D341Med (cell line): ENCODE measurements around the gene WNT10A.
"Not testable (repeated sequence)": the region's sequence is repeated elsewhere in the genome, so short reads cannot be mapped to it uniquely, and the experiment has no call there.

Source experiments
- DNase-seq: peaks from one replicate; pipeline ENCODE4 v3.0.0; 2012; ENCODE audit warnings: low spot score

WNT10A gene

DNA sequence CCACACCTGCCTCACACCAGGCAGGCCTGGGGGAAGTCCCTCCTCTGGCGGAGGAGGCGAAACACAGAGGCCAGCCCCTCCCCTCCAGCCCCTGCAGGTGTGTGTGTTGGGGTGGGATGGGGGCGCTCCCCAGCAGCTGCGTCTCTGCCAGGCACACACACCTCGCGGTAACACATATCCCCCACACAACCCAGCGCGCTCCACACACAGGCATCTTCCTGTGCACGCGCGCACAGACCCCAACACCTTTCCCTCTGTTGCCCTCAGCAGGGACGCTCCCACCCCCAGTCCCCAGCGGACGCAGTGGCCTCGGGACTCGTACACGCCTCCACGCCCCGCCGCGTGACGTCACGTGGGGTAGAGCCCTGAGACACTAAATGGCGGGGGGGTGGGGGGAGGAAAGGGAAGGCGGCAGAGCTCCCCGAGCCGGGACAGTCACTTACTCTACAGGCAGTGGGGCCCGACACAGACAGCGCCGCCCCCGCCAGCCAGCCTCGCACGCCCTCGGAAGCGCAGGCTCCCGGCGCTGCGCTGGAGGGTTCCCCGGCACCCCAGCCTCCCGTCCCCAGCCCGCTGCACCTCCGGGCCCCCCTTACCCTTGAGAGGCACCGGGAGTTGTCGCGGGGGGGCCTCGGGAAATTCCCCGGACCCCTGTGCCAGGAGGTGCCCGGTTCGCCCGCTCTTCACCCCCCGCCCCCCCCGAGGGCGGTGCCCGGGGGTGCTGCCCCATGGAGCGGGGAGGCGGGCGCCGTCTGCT lies at the start of gene WNT10A:
Gene WNT10A, plus strand, starts transcription at position 751 of the 757 bp plus-strand sequence. CDS start 144 bp downstream, outside the sequence.
- no peak for DNase-seq

DNA sequence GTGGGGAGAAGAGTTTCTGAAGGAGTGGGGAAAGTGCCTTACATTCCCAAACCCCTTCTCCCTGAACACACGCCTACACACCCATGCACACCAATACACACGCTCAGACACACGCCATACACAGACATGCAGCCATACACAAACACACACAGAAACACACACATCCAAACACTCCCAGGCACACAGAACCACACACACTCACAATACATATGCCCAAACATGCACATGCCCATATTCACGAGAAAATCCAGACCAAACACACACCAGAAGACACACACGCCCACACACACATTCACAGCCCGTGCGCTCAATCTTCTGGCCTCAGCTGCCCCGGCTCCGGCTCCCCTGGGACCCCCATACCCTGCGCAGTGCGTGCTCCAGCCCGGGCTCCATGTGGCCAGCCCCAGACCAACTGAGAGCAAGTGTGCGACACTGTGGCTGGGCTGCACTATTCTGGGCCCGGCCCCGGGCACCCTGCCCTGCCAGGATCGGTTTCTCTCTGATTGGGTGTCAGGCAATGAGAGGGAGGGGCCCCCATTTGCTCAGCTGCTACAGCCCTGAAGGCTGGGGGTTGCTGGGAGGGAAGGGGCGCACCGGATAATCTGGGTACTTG lies 49.2 kb upstream of the WNT10A start, which contains the start of gene PRKAG3:
Gene PRKAG3, minus strand, starts transcription at position 426 of the 613 bp plus-strand sequence.
- no peak for DNase-seq

DNA sequence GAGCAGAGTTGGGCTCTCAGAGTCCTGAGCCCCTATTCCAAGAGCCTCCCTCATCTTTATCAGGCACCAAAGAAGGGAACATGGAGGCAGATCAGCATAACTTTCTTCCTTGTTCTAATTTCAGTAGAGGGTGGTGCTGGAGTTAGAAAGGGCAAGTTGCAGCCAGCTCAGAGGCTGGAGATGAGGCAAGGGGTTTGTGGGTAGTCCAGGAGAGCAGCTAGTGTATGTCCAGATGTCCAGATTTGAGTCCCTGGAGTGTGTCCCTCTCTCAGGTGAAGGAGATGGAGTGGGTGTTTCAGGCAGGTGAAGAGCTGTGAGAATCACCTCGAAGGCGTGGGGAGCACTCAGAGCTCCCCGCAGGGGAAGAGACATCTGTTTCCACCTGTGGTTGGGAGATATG lies 48.6 kb upstream of the WNT10A start:
- DNase-seq, result no peak

DNA sequence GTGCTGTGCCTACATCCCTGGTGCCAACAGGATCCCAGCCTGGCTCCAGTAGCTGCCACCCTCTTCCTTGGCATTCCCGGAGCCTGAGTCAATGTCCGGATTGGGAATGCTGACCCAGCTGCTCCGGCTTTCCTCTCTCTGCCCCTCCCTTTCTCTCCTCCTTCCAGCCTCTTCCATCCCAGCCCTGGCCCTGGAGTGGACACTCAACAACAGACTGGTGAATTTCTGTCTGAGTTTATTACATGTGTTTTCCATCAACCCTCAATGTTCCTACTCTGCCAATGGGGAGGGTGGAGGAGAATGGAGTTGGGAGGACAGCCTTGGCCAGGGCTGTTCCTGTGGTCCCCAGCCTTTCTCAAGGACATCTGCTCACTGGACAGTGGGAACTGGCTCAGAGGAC lies 48.1 kb upstream of the WNT10A start:
- DNase-seq, result no peak

DNA sequence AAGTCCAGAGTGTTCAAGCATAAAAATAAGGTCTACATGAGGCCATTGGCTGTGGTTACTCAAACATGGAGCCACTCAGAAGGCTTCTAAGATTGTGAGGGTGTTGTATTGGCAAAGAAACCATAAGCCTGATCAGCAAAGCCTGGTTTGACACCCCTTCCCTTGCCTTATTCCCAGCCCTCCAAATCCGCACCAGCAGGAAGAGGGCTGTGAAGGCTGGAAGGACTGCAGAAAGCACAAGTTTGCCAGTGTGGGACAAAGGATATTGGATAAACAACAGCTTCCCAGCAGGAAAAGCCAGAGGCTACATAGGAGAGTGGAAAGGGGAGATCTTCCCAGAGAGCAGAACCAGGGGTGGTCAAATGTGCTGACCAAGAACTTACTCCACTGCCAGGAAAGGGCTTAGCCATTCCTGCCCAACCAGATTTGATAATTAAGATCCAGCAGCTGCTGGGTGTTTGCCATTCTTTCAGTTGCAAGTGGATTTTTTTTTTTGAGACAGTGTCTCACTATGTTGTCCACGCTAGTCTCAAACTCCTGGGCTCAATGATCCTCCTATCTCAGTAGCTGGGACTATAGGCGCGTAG lies 47.5 kb upstream of the WNT10A start:
- no peak for DNase-seq

DNA sequence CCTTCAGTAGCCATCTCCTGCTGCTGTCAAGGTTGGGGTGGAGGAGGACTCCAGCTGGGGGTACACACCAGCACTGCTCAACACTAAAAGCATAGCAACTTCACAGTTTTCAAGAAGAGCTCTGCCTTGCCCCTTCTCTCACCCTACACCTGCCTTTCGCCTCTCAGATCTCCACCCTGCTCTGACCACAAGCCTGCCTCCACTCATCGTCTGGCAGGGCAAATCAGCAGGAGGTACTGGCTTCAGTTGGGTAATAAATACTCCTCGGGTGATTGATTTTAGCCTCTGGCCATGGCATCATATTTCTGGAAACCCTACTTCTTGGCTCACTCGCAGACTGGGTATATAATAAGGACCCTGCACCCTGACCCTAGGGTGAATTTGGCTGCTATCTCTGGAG lies 46.0 kb upstream of the WNT10A start:
- DNase-seq, result no peak

DNA sequence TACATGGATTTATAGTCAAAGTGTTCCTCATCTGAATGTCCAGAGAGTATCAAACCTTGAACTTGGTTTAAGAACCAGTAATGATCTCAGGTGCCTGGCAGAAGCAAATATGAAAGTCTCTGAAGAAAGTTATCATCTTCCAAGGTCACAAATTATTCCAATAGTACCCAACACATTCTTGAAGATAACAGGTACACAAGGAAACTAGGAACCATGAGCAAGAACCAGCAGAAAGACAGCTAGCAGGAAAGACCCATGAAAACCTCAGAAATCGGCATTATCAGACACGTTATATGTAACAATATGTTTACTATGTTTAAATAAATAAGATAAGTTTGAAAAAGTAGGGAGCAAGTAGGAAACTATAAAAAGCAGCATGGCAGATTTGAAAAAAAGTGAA lies 43.2 kb upstream of the WNT10A start:
- DNase-seq, result no peak

DNA sequence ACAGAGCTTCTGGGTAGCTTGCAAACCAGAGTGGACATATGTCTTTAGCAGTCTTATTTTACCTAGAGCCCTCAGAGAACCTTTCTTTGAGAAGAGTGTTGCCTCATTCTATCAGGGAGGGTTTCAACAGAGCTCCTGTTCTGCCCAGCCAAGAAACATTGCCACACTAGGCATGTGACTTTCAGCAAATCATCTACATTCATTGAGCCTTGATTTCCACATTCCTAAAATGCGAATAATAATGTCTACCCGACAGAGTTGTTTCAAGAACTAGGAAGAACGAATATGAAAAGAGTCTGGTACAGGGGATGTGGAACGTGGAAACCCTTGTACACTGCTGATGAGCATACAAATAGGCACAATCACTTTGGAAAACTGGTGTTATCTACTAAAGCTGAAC lies 41.2 kb upstream of the WNT10A start:
- no peak for DNase-seq

DNA sequence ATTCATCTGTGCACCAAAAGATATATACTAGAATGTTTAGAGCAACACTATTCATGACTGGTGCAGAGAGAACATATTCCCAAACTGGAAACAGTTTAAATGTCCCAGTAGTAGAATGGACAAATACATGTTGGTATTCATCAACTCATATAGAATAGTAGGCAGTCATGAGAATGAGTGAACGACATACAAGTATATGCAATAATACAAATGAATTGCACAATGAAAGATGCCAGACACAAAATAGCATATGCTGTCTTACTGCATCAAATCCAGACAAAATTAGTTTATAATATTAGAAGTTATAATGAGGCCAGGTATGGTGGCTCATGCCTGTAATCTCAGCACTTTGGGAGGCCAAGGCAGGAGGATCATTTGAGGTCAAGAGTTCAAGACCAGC lies 40.8 kb upstream of the WNT10A start:
- DNase-seq, result no peak

DNA sequence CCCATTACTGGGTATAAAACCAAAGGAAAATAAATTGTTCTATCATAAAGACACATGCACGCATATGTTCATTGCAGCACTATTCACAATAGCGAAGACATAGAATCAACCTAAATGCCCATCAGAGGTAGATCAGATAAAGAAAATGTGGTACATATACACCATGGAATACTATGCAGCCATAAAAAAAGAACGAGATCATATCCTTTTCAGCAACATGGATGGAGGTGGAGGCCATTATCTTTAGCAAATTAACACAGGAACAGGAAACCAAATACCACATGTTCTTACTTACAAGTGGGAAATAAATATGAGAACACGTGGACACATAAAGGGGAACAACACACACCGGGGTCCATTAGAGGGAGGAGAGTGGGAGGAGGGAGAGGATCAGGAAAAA lies 36.3 kb upstream of the WNT10A start:
- DNase-seq, result not testable (repeated sequence)

DNA sequence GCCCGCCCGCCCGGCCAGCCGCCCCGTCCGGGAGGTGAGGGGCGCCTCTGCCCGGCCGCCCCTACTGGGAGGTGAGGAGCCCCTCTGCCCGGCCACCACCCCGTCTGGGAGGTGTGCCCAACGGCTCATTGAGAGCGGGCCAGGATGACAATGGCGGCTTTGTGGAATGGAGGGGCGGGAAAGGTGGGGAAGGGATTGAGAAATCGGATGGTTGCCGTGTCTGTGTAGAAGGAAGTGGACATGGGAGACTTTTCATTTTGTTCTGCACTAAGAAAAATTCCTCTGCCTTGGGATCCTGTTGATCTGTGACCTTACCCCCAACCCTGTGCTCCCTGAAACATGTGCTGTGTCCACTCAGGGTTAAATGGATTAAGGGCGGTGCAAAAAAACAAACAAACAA lies 33.7 kb upstream of the WNT10A start:
- not testable (repeated sequence) for DNase-seq

DNA sequence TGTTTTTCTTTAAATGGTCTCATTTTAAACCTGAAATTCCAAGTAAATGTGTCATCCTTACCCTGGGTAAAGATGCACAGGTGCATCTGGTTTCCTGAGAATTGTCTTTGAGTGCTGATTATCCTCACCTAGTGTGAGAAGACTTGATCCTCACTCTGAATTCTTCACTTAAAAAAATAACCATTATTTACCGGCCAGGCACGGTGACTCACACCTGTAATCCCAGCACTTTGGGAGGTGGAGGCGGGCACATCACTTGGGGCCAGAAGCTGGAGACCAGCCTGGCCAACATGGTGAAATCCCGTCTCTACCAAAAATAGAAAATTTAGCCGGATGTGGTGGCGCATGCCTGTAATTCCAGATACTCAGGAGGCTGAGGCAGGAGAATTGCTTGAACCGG lies 30.9 kb upstream of the WNT10A start:
- DNase-seq, result no peak

DNA sequence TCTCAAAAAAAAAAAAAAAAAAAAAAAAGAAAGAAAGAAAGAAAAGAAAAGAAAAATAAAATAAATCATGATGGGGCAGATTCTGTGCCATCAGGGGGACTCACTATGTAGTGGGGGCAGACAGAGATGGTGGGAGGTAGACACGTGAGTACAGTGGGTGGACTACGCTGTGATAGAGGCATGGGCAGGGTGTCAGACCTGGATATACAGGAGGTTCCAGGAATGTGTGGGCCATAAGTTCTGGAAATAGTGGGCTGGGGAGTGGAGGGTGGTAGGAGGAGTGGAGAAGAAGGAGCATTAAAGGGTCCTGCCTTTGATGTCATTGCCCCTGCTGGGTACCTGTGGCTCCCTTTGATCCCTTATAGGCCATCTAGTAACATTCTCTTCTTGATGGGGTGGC lies 29.9 kb upstream of the WNT10A start:
- no peak for DNase-seq

DNA sequence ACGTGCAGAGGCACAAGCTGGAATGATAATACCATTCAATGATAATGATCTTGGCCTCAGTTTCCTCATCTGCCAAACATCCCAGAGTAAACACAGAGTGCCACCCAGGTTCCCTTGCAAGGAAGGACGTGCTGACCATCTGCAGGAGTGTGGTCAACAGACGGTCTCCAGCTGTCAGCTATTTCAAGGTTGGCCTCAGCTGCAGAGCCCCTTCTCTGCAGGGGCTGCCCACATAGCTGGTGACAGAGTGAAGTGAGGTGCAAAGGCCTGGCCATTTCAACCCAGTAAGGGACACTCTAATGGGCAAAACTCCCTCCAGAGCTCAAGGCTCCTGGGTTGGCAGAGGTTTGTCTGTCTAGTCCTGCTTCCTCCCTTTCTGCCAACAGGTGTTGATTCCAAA lies 29.4 kb upstream of the WNT10A start:
- DNase-seq, result no peak

DNA sequence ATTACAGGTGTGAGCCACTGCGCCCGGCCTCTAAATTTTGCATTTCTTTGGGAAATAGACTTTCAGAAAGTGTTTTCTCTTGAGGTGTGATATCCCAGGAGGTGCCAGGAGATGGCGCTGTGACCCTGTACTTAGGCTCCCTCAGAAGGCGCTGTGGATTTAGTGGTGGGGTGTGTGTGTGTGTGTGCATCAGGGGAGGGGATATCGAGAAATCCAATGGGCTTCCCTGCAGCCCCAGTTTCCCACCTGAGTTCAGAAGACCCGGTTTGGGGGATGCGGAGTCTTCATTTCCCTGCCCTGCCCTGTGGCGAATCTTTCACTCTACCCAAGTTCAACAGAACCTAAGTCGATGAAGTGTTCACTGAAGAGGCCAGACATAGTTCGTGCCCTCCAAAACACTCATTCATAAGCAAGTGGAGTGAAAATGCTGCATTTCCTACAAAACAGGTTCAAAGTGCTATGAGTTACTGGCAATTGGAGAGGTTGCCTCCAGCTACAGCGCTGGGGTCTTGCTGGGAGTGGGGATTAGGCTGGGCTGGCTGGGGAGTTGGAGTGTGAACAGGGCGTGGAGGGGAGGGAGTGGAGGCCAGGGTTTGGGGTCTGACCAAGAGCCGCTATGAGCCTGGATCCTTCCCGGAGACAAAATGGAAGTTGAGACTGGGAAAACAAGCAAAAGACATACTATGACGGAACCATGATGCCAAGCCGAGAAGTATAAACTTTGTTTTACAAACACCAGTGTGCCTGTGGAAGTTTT lies 27.6 kb upstream of the WNT10A start:
- peak; percentile 60 for DNase-seq

DNA sequence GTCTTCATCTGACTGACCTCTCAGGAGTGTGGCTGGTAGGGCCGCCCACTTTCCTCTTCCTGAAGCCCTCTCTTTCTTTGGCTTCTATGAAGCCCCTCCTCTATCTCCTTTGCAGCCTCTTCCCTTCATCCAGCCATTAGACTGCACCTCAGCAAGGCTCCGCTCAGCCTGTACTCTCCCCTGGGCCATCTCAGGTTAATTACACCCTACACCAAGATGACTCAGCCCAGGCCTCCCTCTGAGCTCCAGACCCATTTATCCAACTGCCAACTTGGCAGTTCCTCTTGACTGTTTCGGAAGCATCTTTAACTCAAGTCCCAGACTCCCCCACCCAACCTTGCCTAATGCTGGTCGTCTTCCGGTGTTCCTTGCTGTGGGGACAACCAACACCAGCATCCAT lies 26.9 kb upstream of the WNT10A start:
- DNase-seq, result no peak

DNA sequence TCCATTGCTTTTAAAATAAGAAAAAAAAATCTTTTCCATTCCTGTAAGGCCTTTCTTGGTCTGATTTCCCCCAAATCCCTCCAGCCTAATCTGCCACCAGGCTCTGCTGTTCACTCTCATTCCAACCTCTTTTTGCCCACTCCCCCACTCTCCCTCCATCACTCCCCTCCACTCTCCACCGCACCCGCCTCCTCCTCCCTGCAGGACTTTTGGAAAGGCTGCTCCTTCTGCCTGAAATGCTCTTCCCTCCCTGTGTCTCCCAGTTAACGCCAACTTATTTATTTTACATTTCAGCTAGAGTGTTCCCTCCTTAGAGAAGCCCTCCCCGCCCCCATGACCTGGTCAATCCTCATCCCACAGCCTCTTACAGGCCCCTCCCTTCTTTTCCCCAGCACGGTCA lies 25.8 kb upstream of the WNT10A start:
- peak; percentile 9 for DNase-seq

DNA sequence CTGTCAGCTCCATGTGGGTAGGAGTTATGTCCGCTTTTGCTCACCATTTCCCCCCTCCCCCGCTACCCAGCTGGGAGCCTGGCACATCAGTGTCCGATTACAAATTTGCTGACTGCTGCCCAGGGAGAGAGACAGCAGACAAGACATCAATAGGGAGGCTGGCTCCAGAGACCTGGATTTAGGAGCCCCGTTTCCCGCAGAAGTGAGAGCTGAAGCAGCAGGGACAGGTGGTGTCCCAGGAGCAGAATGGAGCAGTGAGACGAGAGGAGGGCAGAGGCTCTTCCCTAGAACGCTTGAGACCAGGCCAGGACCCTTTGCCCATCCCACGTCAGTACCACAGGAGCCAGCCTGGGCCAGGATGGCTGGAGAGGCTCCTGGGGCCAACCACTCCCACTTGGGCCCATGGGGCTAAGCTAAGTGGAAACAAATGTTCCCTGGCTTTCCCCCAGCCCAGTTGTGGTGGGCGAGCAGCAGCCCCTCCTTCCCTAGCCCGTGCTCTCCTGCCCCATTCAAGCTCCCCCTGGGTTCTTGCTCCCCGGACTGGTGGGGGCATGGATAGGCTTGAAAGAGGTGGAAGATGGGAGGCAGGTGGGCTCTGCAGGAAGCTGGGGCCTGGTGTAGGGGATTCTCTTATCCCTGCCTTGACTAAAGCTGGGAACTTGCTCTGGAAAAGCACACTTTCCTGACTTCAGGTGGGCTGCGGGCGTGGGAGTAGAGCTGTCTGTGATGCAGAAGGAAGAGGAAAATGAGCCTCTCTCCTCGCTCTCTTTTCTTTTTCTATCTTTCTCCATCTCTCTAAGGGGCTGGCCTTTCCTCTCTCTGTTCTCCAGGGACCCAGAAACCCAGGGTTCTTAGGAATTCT lies 25.1 kb upstream of the WNT10A start:
- DNase-seq, result peak; percentile 12

DNA sequence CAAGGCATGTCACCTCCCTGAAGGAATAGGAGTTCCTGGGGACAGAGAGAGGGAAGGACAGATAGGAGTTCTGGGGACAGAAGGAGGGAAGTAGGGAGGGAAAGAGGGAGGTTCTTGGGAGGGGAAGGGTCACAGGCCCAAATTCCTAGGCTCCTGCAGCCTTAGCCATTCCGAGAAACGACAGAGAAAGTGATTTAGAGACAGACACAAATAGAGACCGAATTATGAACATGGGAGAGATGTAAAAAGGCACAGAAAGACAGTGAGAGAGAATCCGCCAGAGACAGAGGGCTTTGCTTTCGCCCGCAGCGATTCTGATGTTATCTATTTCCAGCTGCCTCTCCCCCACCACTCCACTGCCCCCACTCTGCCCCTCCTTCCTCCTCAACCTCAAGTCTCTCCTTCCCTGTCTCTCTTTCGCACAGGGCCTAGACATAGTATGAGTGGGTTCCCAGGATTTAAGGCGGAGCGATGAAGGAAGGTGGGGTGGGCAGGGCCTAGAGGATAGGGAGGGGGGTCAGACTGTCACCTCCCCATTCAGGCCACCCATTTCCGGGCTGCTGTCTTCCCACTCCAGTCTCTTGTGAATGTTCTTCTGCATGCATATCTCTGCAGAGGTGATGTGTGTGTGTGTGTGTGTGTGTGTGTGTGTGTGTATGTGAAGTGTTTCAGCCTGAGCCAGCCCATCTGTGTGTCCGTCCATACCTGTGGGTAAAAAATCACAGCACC lies 24.3 kb upstream of the WNT10A start:
- no peak for DNase-seq

DNA sequence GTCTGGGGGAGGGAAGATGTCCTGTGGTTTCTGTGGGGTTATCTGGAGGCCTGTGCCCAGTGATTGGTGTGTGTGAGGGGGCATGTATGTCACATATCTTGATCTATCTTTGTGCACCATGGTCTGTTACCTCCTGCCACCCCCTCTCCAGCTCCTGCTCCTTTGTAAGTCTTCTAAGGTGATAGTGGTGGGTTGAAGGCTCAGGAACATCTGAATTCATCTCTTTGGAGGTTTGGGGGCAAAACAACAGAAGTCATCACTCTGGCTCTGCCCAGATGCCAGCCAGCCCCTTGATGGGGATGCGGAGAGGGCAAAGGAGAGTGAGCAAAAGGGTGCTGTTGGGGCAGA lies 23.8 kb upstream of the WNT10A start:
- DNase-seq, result no peak
